Activated naive CD8-positive, alpha-beta T cell treated with anti-CD3 and anti-CD28 coated beads, Interleukin-2, amount 10 ng/mL, durations not matched to agents 7 days and 5 days (primary cell): Measurements from ENCODE around the gene DHRS4L2. TPM values are rescaled to one million over a fixed set of nuclear protein-coding genes. Genes with fewer than 3 reads are reported as not detected.
"Not testable (repeated sequence)": the region's sequence is repeated elsewhere in the genome, so short reads cannot be mapped to it uniquely, and the experiment has no call there.

Experiments used
- ATAC-seq: fragments of 150-1000 bp; cut with Tn5 transposase; one replicate; pipeline ENCODE4 v1.10.0; 2021; ENCODE audit warnings: low read depth, moderate library complexity
- POLR2A ChIA-PET: fragments of 350-600 bp; sonication (Branson Sonifier 250); formaldehyde crosslinking; loops from one replicate; lab custom pipeline; 2021; ENCODE audit warnings: antibody characterized with exemption; lab: Charles Lee
- DNase-seq: peaks from one replicate; pipeline ENCODE4 v3.0.0; 2021
- H3K27ac Mint-ChIP-seq: one replicate; pipeline ENCODE4 v1.8.0; 2022; ENCODE audit warnings: mild to moderate bottlenecking, mixed read lengths
- H3K27me3 Mint-ChIP-seq: one replicate; pipeline ENCODE4 v1.8.0; 2022; ENCODE audit warnings: mild to moderate bottlenecking, moderate library complexity, mixed read lengths
- H3K36me3 Mint-ChIP-seq: one replicate; pipeline ENCODE4 v1.8.0; 2021; ENCODE audit warnings: mild to moderate bottlenecking, mixed read lengths
- H3K4me1 Mint-ChIP-seq: one replicate; pipeline ENCODE4 v1.8.0; 2021; ENCODE audit warnings: mixed read lengths
- H3K4me3 Mint-ChIP-seq: one replicate; pipeline ENCODE4 v1.8.0; 2022; ENCODE audit warnings: mild to moderate bottlenecking, moderate library complexity, mixed read lengths
- H3K9me3 Mint-ChIP-seq: one replicate; pipeline ENCODE4 v1.8.0; 2021; ENCODE audit warnings: mixed read lengths
- total RNA-seq, 2 experiments: library from RNA; stranded (reverse); gene quantifications; one replicate each; pipeline ENCODE4 v1.2.3, GENCODE V29; 2021

Gene DHRS4L2
- total RNA-seq, 2 experiments from 2014 or later, result 17.7 to 20.9 TPM

DNA sequence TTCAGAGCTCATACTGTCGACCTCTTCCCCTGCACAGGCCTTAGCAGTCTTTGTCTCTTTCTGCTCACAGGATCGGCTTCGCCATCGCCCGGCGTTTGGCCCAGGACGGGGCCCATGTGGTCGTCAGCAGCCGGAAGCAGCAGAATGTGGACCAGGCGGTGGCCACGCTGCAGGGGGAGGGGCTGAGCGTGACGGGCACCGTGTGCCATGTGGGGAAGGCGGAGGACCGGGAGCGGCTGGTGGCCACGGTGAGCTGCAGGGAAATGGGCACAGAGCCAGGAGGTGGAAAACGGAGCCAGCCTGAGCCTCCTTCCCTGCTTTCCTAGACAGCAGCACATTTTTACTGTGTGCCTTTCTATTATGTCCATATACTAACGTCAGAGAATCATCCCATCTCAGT lies 33.8 kb upstream of the DHRS4L2 start:
- ATAC-seq, POLR2A ChIA-PET, H3K9me3 Mint-ChIP-seq, H3K27ac Mint-ChIP-seq, DNase-seq, H3K27me3 Mint-ChIP-seq, H3K4me3 Mint-ChIP-seq, H3K36me3 Mint-ChIP-seq: not testable (repeated sequence)
- H3K4me1 Mint-ChIP-seq, result peaks cover 11% of the 10 kb centered on the region

DNA sequence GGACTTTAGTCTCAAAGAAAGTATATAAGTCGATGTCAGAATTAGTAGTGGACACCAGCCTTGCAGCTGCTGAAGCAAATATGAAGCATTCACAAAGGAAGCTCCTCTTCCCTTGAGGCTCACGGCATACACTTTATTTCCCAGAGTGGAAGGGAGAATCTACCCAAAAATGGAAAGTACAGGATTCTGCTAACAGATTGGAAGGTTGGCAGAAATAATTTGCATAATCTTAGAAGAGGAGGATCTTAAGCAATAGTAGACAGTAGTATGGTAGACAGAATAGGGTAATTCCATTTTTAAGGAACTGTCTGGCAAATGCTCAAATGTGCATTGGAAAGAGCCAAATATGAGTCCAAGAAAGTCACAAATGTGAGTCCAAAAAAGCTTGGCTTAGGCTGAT lies 32.9 kb upstream of the DHRS4L2 start:
- DNase-seq, H3K9me3 Mint-ChIP-seq, H3K4me3 Mint-ChIP-seq, H3K27me3 Mint-ChIP-seq, H3K36me3 Mint-ChIP-seq, H3K27ac Mint-ChIP-seq, ATAC-seq: not testable (repeated sequence)
- POLR2A ChIA-PET, result interaction anchor here (0.5 kb wide), 1 partner anchor 108 kb away, joined by 4 read pairs; no protein-coding TSS in a partner anchor
- peaks cover 11% of the 10 kb centered on the region for H3K4me1 Mint-ChIP-seq

DNA sequence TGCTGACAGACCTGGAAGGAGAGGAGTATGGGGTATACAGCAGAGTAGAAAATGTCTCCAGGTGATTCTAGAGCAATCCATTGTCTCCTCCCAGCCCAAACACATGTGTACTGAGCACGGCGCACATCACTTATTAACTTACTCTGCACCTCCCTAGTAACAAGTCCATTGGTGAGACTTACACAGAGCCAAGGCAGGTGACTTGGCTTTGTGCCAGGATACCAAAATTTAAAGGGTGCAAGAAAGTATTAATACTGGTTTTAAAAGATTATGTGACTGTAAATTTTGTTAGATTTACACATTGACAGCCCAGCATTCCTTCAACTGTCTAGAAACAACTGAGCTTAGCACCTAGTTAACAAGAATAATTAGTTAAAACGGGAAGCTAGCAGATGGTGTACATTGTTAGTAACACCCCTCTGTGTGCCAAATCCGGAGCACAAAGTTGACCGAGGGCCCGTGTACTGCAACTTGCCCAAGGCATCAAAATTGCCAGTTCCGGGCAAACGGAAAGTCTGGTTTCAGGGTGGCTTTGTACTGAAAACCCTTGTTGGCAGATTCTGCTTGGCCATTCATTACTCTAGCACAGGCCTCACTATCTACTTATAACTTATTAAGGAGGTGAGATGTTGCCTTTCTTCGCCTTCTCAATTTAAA lies 30.7 kb upstream of the DHRS4L2 start:
- H3K4me1 Mint-ChIP-seq, H3K9me3 Mint-ChIP-seq, H3K4me3 Mint-ChIP-seq, POLR2A ChIA-PET, H3K27ac Mint-ChIP-seq, DNase-seq, H3K27me3 Mint-ChIP-seq, ATAC-seq, H3K36me3 Mint-ChIP-seq: not testable (repeated sequence)

DNA sequence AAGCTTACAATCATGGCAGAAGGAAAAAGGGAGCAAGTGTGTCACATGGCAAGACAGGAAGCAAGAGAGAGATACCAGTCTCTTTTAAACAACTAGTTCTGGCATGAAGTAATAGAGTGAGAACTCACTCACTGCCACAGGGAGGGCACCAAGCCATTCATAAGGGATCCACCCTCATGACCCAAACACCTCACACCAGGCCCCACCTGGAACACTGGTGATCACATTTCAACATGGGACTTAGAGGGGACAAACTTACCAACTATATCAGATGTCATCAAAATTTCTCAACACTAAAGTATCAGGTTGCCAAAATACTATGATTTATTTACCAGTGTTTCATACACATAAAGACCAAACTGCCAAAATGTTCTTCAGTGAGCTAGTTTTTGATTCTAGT lies 27.8 kb upstream of the DHRS4L2 start:
- H3K36me3 Mint-ChIP-seq, H3K27me3 Mint-ChIP-seq, H3K4me1 Mint-ChIP-seq, H3K9me3 Mint-ChIP-seq, H3K27ac Mint-ChIP-seq, H3K4me3 Mint-ChIP-seq, POLR2A ChIA-PET, DNase-seq, ATAC-seq: not testable (repeated sequence)

DNA sequence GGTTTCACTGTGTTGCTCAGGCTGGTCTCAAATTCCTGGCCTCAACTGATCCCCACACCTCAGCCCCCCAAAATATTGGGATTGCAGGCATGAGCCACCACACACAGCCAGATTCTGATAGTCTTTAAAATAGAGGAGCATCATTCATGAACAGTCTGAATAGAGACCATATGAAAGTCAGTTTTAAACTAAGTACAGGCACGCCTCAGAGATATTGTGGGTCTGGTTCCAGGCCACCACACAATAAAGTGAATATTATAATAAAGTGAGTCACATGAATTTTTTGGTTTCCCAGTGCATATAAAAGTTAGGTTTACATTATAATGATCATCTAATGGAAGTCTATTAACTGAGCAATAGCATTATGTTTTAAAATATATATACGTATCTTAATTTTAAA lies 27.0 kb upstream of the DHRS4L2 start:
- ATAC-seq, DNase-seq, H3K27ac Mint-ChIP-seq, H3K9me3 Mint-ChIP-seq, H3K36me3 Mint-ChIP-seq, H3K4me1 Mint-ChIP-seq, POLR2A ChIA-PET, H3K27me3 Mint-ChIP-seq, H3K4me3 Mint-ChIP-seq: not testable (repeated sequence)

DNA sequence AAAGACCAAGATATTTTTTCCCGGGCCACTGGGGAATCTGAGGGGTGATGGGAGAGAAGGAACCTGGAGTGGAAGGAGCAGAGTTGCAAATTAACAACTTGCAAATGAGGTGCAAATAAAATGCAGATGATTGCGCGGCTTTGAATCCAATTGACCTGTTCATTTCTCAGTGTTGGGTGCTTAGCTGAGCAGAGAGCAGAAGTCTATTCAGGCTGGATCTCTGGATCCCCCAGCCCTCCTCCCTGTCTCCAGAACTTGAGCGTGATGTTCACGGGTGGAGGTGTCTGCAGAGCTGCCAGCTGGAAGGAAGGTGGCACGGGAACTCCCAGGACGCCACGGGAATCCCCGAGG lies 19.6 kb upstream of the DHRS4L2 start:
- H3K4me1 Mint-ChIP-seq, POLR2A ChIA-PET, H3K36me3 Mint-ChIP-seq, ATAC-seq, H3K4me3 Mint-ChIP-seq, H3K27ac Mint-ChIP-seq, H3K27me3 Mint-ChIP-seq, DNase-seq, H3K9me3 Mint-ChIP-seq: not testable (repeated sequence)

DNA sequence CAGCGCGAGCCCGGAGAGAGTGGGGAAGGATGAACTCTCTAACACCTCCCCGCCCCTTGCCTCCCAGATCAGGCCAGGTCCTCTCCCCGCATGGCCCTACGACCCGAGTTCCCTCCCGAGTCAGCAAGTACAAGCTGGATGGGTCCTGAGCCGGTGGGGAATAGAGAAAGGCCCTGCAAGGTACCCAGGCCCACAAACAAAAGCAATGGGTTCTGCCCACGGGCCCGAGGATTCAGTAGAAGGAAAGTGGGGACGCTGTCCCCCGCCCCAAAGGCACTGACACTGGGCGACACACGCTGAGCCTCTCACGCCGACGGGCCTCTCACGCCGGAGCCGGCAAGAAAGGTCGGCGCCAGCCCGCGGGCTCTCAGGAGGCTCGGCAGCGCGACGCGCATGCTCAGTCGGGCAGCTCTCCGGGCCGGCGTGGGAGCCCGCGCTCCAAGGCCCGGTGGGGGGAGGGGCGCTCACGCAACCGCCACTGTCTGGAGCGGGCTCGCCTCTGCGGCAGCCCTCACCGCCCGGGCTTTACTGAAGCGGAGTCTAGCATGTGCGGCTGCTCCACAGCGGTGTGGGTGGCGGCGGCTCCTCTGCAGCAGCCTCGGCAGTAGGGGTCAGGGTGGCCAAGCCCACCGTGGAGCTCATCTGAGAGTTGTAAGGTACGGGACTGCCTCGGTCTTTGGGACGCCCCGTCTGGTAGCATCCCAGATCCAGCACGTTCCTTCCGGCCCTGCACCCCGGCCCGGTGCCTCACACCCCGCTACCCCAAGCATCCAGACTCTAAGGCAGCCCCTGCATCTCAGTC lies 19.0 kb upstream of the DHRS4L2 start:
- H3K4me3 Mint-ChIP-seq, H3K4me1 Mint-ChIP-seq, H3K27me3 Mint-ChIP-seq, H3K27ac Mint-ChIP-seq, H3K36me3 Mint-ChIP-seq, H3K9me3 Mint-ChIP-seq, POLR2A ChIA-PET: not testable (repeated sequence)
- ATAC-seq (peak; percentile 96), DNase-seq (peak; percentile 60)

DNA sequence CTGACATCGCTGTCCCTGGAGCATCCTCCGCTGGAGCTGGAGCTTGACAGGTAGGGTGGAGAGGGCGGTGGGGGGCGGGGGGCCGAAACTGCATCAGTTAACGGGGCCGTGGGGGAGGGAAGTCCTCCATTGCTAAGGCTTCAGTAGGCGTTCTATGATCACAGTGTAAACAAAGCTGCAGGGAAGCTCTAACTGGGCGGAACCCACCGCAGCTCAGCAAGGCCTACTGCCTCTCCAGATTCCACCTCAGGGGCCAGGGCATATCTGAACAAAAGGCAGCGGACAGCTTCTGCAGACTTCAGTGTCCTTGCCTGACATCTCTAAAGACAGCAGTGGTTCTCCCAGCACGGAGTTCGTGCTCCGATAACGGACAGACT lies 18.5 kb upstream of the DHRS4L2 start:
- peak; percentile 11 for ATAC-seq
- H3K36me3 Mint-ChIP-seq, result peaks cover 11% of the 10 kb centered on the region
- H3K27ac Mint-ChIP-seq, POLR2A ChIA-PET, H3K27me3 Mint-ChIP-seq, H3K4me1 Mint-ChIP-seq, H3K9me3 Mint-ChIP-seq, H3K4me3 Mint-ChIP-seq, DNase-seq: not testable (repeated sequence)

DNA sequence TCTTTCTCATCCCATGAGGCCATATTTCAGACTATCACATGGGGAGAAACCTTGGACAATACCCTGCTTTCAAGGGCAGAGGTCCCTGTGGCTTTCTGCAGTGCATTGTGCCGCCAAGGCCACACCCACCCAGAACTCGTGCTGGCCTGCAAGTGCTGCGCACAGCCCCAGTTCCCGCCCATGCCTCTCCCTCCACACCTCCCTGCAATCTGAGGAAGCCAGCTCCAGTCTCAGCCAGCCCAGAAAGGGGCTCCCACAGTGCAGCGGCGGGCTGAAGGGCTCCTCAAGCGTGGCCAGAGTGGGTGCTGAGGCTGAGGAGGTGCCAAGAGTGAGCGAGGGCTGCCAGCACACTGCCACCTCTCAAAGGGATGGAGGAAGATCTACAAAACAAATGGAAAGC lies 15.6 kb upstream of the DHRS4L2 start:
- ATAC-seq, DNase-seq, H3K9me3 Mint-ChIP-seq, POLR2A ChIA-PET, H3K27ac Mint-ChIP-seq, H3K4me1 Mint-ChIP-seq, H3K4me3 Mint-ChIP-seq, H3K27me3 Mint-ChIP-seq: not testable (repeated sequence)
- H3K36me3 Mint-ChIP-seq, result peaks cover 17% of the 10 kb centered on the region

DNA sequence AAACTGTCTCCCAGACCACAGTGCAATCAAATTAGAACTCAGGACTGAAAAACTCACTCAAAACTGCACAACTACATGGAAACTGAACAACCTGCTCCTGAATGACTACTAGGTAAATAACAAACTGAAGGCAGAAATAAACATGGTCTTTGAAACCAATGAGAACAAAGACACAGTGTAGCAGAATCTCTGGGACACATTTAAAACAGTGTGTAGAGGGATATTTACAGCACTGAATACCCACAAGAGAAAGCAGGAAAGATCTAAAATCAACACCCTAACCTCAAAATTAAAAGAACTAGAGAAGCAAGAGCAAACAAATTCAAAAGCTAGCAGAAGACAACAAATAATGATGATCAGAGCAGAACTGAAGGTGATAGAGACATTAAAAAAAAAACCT lies 14.7 kb upstream of the DHRS4L2 start:
- H3K4me1 Mint-ChIP-seq, DNase-seq, H3K27me3 Mint-ChIP-seq, POLR2A ChIA-PET, H3K9me3 Mint-ChIP-seq, ATAC-seq, H3K27ac Mint-ChIP-seq, H3K4me3 Mint-ChIP-seq: not testable (repeated sequence)
- H3K36me3 Mint-ChIP-seq, result peaks cover 17% of the 10 kb centered on the region

DNA sequence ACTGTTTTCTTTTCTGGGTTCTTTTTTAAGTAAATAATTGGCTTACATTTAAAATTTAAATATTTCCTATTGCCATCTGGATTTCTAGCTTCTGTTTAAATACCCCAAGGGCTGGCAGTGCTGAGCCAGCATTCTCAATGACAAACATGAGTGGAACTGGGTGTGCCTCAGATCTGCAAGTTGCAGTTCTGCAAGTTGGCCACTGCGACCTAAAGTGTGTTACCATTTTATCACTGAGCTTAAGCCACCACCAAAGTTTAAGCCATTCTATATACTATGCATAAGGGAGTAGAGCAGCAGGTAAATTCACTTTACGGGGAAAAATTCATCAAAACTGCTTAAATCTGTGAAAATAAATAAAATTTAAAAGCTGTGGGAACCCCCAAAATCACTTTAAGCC lies 11.5 kb upstream of the DHRS4L2 start:
- H3K9me3 Mint-ChIP-seq, POLR2A ChIA-PET, H3K27me3 Mint-ChIP-seq, H3K27ac Mint-ChIP-seq, DNase-seq, H3K4me1 Mint-ChIP-seq, H3K4me3 Mint-ChIP-seq: not testable (repeated sequence)
- peak; percentile 70 for ATAC-seq
- peaks cover 17% of the 10 kb centered on the region for H3K36me3 Mint-ChIP-seq

DNA sequence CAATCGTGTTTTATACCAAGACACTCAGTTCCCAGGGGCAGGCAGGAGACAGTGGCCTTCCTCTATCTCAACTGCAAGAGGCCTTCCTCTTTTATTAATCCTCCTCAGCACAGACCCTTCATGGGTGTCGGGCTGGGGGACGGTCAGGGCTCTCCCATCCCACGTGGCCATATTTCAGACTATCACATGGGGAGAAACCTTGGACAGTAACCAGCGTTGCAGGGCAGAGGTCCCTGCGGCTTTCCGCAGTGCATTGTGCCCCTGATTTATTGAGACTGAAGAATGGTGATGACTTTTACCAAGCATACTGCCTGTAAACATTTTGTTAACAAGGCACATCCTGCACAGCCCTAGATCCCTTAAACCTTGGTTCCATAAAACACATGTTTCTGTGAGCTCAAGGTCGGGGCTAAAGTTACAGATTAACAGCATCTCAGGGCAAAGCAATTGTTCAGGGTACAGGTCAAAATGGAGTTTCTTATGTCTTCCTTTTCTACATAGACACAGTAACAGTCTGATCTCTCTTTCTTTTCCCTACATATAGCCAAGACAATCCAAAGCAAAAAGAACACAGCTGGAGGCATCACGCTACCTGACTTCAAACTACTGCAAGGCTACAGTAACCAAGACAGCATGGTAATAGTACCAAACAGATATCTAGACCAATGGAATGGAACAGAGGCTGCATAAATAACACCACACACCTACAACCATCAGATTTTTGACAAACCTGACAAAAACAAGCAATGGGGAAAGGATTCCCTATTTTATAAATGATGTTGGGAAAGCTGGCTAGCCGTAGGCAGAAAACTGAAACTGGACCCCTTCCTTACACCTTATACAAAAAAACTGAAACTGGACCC lies 6.5 kb upstream of the DHRS4L2 start:
- not testable (repeated sequence) for H3K27ac Mint-ChIP-seq, H3K27me3 Mint-ChIP-seq, H3K9me3 Mint-ChIP-seq

DNA sequence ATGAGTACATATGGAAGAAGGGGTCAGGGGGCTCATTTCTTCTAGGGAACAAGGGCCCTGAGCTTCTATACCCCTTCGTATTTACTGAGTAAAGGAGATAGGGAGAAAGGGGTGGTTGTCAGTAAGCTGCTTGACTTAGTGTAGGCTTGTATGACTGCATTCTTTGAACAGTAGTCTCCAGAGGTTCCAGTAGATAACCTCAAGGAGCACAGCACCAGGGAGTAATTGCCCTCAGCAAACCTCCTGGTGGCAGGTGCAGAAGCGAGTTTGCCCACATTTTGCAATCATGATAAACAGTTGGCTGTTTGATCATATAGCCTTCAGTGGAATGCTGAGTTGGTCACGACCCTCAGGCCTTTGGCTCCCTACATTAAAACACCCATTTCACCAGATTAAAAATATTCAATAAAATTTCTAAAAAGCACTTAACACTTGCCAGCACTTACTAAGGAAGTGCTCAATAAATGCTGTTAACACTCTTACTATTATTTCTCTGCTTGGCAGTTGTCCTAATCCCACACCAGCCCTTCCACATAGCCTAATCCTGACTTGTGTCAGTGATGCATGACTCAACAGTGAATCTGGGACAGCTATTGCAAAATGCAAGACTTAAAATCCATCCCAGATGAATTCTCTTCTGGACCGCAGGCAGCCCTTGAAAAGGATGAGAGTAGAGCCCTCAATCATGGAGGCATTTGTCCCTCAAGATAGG lies 3.7 kb upstream of the DHRS4L2 start:
- H3K4me1 Mint-ChIP-seq, result peaks cover 26% of the 10 kb centered on the region
- ATAC-seq (no peak), DNase-seq (no peak)
- H3K36me3 Mint-ChIP-seq, result peaks cover 11% of the 10 kb centered on the region
- POLR2A ChIA-PET, result no interaction called here
- no peaks in the 10 kb centered on the region for H3K27me3 Mint-ChIP-seq
- no peak overlapping the region for H3K4me3 Mint-ChIP-seq
- H3K27ac Mint-ChIP-seq, result no peak overlapping the region
- no peaks in the 10 kb centered on the region for H3K9me3 Mint-ChIP-seq

More for the DNA sequence above, 6.5 kb upstream of the DHRS4L2 start:
- POLR2A ChIA-PET, DNase-seq, ATAC-seq, H3K4me3 Mint-ChIP-seq: not testable (repeated sequence)
- H3K4me1 Mint-ChIP-seq, result peaks cover 13% of the 10 kb centered on the region
- H3K36me3 Mint-ChIP-seq, result peaks cover 12% of the 10 kb centered on the region
